Measurements from ENCODE around the gene FN1. TPM values are rescaled to one million over a fixed set of nuclear protein-coding genes. Genes with fewer than 3 reads are reported as not detected.

Gene FN1
- total RNA-seq, 6 experiments from 2014 or later = 938 to 2,279 (median 1,324) TPM

- Histone ChIP-seq H3K27me3 (no peaks in the 10 kb centered on the region), H3K4me1 (no peaks in the 10 kb centered on the region), H3K9me3 (no peaks in the 10 kb centered on the region), H3K36me3 (peaks cover 23 to 100% (median 60%) of the 10 kb centered on the region in 4 donors), H3K27ac (no peak overlapping the region), H3K4me3 (no peak overlapping the region)
- ATAC-seq (peak in 3 of 4 donors; percentile 14 to 27 (median 18)), DNase-seq (no peak)
- intact Hi-C loops (cut with DNase I) = no loop called here
- TF ChIP-seq CTCF (IDR thresholded peaks at IDR 0.05) (no peak), POLR2A (IDR thresholded peaks at IDR 0.05) (no peak)
- 73% methylated on average over 6 of the region's 14 CpGs for WGBS (ENCODE audit: insufficient coverage, low coverage, low lambda C conversion rate, missing lambda C conversion rate)
These were observed 63.7 kb downstream of the FN1 start for GRCh38 chr2:215371915-215372897.

GRCh38 chr2:215370112-215370965 lies 65.5 kb downstream of the FN1 start:
- peak in 3 of 4 donors; percentile 8 to 21 (median 11) for ATAC-seq
- Histone ChIP-seq H3K9me3 (no peaks in the 10 kb centered on the region), H3K27ac (no peak overlapping the region), H3K27me3 (no peaks in the 10 kb centered on the region), H3K4me1 (no peaks in the 10 kb centered on the region), H3K4me3 (no peak overlapping the region), H3K36me3 (peaks cover 20 to 100% (median 56%) of the 10 kb centered on the region in 4 donors)
- intact Hi-C loops (cut with DNase I) = no loop called here
- TF ChIP-seq CTCF (IDR thresholded peaks at IDR 0.05) = no peak
- no peak for TF ChIP-seq POLR2A (IDR thresholded peaks at IDR 0.05)
- DNase-seq = no peak
- 71% methylated on average over 11 of the region's 14 CpGs for WGBS (ENCODE audit: insufficient coverage, low coverage, low lambda C conversion rate, missing lambda C conversion rate)

GRCh38 chr2:215369181-215369760 lies 66.6 kb downstream of the FN1 start:
- TF ChIP-seq POLR2A (IDR thresholded peaks at IDR 0.05) (no peak), CTCF (IDR thresholded peaks at IDR 0.05) (no peak)
- H3K27me3 ChIP-seq = no peaks in the 10 kb centered on the region
- no peak overlapping the region for H3K4me3 ChIP-seq
- peaks cover 11 to 100% (median 53%) of the 10 kb centered on the region in 4 donors for H3K36me3 ChIP-seq
- H3K4me1 ChIP-seq = no peaks in the 10 kb centered on the region
- DNase-seq = no peak
- ATAC-seq = no peak
- H3K27ac ChIP-seq = no peak overlapping the region
- WGBS (ENCODE audit: insufficient coverage, low coverage, low lambda C conversion rate, missing lambda C conversion rate) = 84% methylated on average over 3 of the region's 3 CpGs
- H3K9me3 ChIP-seq = no peaks in the 10 kb centered on the region
- intact Hi-C loops (cut with DNase I) = no loop called here

GRCh38 chr2:215368493-215368809 lies 67.4 kb downstream of the FN1 start:
- DNase-seq = no peak
- no peak overlapping the region for H3K4me3 ChIP-seq
- H3K36me3 ChIP-seq = peaks cover 13 to 100% (median 54%) of the 10 kb centered on the region in 4 donors
- no peak overlapping the region for H3K27ac ChIP-seq
- no peaks in the 10 kb centered on the region for H3K27me3 ChIP-seq
- intact Hi-C loops (cut with DNase I) = no loop called here
- no peak for TF ChIP-seq POLR2A (IDR thresholded peaks at IDR 0.05)
- no peak for TF ChIP-seq CTCF (IDR thresholded peaks at IDR 0.05)
- no peaks in the 10 kb centered on the region for H3K9me3 ChIP-seq
- ATAC-seq = no peak
- no peaks in the 10 kb centered on the region for H3K4me1 ChIP-seq
